ENCODE data around the gene COL4A3. TPM values are rescaled to one million over a fixed set of nuclear protein-coding genes. Genes with fewer than 3 reads are reported as not detected.

COL4A3 gene
- total RNA-seq, 1 donor from 2014 or later: 0.26 TPM

DNA sequence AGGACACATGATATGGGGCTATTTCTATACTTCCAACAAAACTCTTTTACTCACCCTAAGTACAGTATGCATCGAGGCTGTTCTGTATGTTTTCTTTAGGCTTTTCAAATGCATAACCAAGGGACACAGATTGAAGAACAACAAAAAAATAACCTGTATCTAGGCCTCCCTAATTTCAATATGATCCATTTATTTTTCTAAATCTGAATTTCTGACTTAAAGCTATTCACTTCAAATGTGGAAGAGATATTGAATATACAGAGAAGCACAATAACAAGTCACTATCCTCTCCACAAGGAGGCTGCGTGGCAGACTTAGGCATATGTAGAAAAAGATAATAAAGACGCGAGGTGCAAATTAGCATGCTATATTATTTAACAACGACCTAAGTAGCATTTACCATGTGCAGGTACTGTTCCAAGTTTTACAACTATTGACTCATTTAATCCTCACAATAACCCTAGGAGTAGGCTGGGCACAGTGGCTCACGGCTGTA, 121.4 kb downstream of the COL4A3 start:
- H3K36me3 ChIP-seq (ENCODE audit: control insufficient read depth, insufficient read depth, low read length): no peaks in the 10 kb centered on the region
- no peak for DNase-seq (ENCODE audit: low read depth)
- no peak for TF ChIP-seq CTCF (IDR thresholded peaks at IDR 0.05; ENCODE audit: insufficient read depth, low read length, severe bottlenecking)
- H3K27me3 ChIP-seq (ENCODE audit: control insufficient read depth, insufficient read depth, low read length): no peaks in the 10 kb centered on the region
- no peak for FAIRE-seq
- H3K4me3 ChIP-seq (ENCODE audit: low read depth, low read length): no peak overlapping the region

DNA sequence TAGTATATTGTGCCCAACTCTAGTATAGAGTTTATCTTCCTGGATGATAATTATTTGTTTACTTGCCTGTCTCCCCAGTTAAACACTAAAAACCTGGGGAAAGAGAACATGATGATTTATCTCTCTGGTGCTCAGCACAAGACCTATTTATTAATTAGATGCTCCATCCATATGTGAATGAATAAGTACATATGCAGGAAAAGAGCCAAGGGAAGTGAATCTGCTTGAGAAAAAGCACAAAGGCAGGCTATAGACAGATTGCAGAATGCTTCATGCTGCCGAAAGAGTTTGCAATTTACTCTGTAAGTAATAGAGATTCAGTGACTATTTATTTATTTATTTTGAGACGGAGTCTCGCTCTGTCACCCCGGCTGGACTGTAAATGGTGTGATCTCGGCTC, 123.3 kb downstream of the COL4A3 start:
- H3K36me3 ChIP-seq (ENCODE audit: control insufficient read depth, insufficient read depth, low read length): no peaks in the 10 kb centered on the region
- no peak for TF ChIP-seq CTCF (IDR thresholded peaks at IDR 0.05; ENCODE audit: insufficient read depth, low read length, severe bottlenecking)
- H3K4me3 ChIP-seq (ENCODE audit: low read depth, low read length): no peak overlapping the region
- FAIRE-seq: no peak
- no peaks in the 10 kb centered on the region for H3K27me3 ChIP-seq (ENCODE audit: control insufficient read depth, insufficient read depth, low read length)
- no peak for DNase-seq (ENCODE audit: low read depth)

- no peak overlapping the region for H3K4me3 ChIP-seq (ENCODE audit: low read depth, low read length)
- H3K36me3 ChIP-seq (ENCODE audit: control insufficient read depth, insufficient read depth, low read length): no peaks in the 10 kb centered on the region
- no peaks in the 10 kb centered on the region for H3K27me3 ChIP-seq (ENCODE audit: control insufficient read depth, insufficient read depth, low read length)
- FAIRE-seq: no peak
- DNase-seq (ENCODE audit: low read depth): no peak
- TF ChIP-seq CTCF (IDR thresholded peaks at IDR 0.05; ENCODE audit: insufficient read depth, low read length, severe bottlenecking): no peak
These were observed 127.9 kb downstream of the COL4A3 start for GRCh38 chr2:227292314-227292713.

DNA sequence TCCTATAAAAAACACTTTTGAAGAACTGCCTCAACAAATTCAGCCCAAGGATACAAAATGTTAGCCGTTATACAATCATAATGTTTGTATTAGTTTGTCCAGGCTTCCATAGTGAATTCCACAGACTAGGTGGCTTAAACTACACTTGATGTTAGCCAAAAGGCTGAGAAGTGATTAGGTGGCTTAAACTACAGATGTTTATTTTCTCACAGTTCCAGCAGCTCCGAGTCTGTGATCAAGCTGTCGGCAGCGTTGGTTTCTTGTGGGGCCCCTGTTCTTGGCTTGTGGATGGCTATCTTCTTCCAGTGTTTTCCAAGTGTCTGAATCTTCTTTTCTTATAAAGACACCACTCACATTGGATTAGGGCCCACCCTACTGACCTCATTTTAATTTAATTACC, 129.1 kb downstream of the COL4A3 start:
- Histone ChIP-seq H3K36me3 (ENCODE audit: control insufficient read depth, insufficient read depth, low read length) (no peaks in the 10 kb centered on the region), H3K4me3 (ENCODE audit: low read depth, low read length) (no peak overlapping the region), H3K27me3 (ENCODE audit: control insufficient read depth, insufficient read depth, low read length) (no peaks in the 10 kb centered on the region)
- TF ChIP-seq CTCF (IDR thresholded peaks at IDR 0.05; ENCODE audit: insufficient read depth, low read length, severe bottlenecking): no peak
- FAIRE-seq: no peak
- no peak for DNase-seq (ENCODE audit: low read depth)

GRCh38 chr2:227295806-227296205, 131.4 kb downstream of the COL4A3 start:
- TF ChIP-seq CTCF (IDR thresholded peaks at IDR 0.05; ENCODE audit: insufficient read depth, low read length, severe bottlenecking): no peak
- H3K4me3 ChIP-seq (ENCODE audit: low read depth, low read length): no peak overlapping the region
- FAIRE-seq (peak; percentile 7), DNase-seq (ENCODE audit: low read depth) (no peak)
- H3K27me3 ChIP-seq (ENCODE audit: control insufficient read depth, insufficient read depth, low read length): no peaks in the 10 kb centered on the region
- H3K36me3 ChIP-seq (ENCODE audit: control insufficient read depth, insufficient read depth, low read length): no peaks in the 10 kb centered on the region

GRCh38 chr2:227296671-227297405, 132.4 kb downstream of the COL4A3 start:
- peak; percentile 85 for DNase-seq (ENCODE audit: low read depth)
- TF ChIP-seq CTCF (IDR thresholded peaks at IDR 0.05; ENCODE audit: insufficient read depth, low read length, severe bottlenecking): no peak
- Histone ChIP-seq H3K27me3 (ENCODE audit: control insufficient read depth, insufficient read depth, low read length) (no peaks in the 10 kb centered on the region), H3K4me3 (ENCODE audit: low read depth, low read length) (no peak overlapping the region), H3K36me3 (ENCODE audit: control insufficient read depth, insufficient read depth, low read length) (no peaks in the 10 kb centered on the region)
- FAIRE-seq: no peak

All from bronchial epithelial cell (primary cell).